Endometrial microvascular endothelial cells (primary cell): ENCODE results near the gene FBXW11. TPM values are rescaled to one million over a fixed set of nuclear protein-coding genes. Genes with fewer than 3 reads are reported as not detected.

Experiments used
- total RNA-seq: library from RNA; depleted of rRNA; stranded (reverse); fragments of >200 nt; gene quantifications from one replicate; pipeline ENCODE4 v1.2.3, GENCODE V29; 2015; ENCODE audit errors: inconsistent ontology term

The FBXW11 gene
- total RNA-seq, 1 donor from 2014 or later: 39.5 TPM

Other genes starting within 250 kb of the FBXW11 start
- gene SMIM23, start 220.8 kb downstream of the FBXW11 start, total RNA-seq: not detected
- gene STK10, start 181.6 kb upstream of the FBXW11 start, total RNA-seq: 26.4 TPM
- not detected for gene EFCAB9, start 187.5 kb upstream of the FBXW11 start, total RNA-seq